HL-60 (cell line): ENCODE data around the gene ATIC.

Experiments
- DNase-seq, 2 experiments: peaks; one replicate each; pipeline ENCODE4 v3.0.0-alpha.2; 2010 to 2020; ENCODE audit warnings: low read depth in 1 of 2, low spot score in 1 of 2
- H3K27ac ChIP-seq: fragments of 250-450 bp; sonication (Bioruptor Pico); replicated peaks from 2 replicates; pipeline ENCODE4 v1.5.1; 2020; ENCODE audit warnings: mild to moderate bottlenecking, moderate library complexity
- H3K27me3 ChIP-seq: fragments of 250-450 bp; sonication (Bioruptor Pico); 2 replicates; pipeline ENCODE4 v1.5.1; 2021; ENCODE audit warnings: mild to moderate bottlenecking, moderate library complexity; ENCODE audit not compliant: insufficient read depth, poor library complexity, severe bottlenecking
- H3K4me3 ChIP-seq: replicated peaks from 2 replicates; pipeline ENCODE4 v1.5.1; 2011; ENCODE audit warnings: mild to moderate bottlenecking, control low read depth, low read length; ENCODE audit not compliant: insufficient read depth
- GABPA ChIP-seq: IDR thresholded peaks from 2 replicates; pipeline ENCODE4 v1.6.1; 2012; ENCODE audit warnings: low read depth
- POLR2AphosphoS5 ChIP-seq: IDR thresholded peaks from 2 replicates; pipeline ENCODE4 v1.6.1; 2012; ENCODE audit warnings: low read depth
- SPI1 ChIP-seq: IDR thresholded peaks from 2 replicates; pipeline ENCODE4 v1.6.1; 2012; ENCODE audit warnings: low read depth, mild to moderate bottlenecking, borderline replicate concordance
- TF ChIP-seq, protein P1 (sequence below): IDR thresholded peaks from one replicate; pipeline ENCODE4 v1.5.1; 2011; ENCODE audit warnings: low read length, control low read depth, inconsistent platforms; ENCODE audit not compliant: insufficient read depth
- TF ChIP-seq, protein P2 (sequence below): IDR thresholded peaks from 2 replicates; pipeline ENCODE4 v1.6.1; 2012; ENCODE audit warnings: low read depth; ENCODE audit not compliant: insufficient replicate concordance

The ATIC gene

DNA sequence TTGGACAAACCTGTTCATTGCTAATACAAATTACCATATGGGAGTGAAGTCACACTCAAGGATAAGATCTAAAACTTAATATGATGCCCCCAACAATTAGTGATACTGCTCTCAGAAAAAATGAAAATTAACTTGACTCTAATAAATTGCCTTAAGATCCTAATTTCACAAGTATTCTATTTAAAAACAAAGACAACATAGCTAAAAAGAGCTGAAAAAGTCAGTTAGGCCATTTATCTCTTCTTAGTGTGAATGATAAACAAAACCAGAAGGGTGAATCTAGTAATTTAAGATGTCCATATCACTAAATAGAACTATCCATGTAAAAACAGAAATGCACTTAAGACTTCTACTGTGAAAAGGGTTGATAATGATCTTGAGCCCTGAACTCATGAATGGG lies 70.6 kb downstream of the ATIC start:
- Histone ChIP-seq H3K27me3 (no peaks in the 10 kb centered on the region), H3K4me3 (no peak overlapping the region), H3K27ac (no peak overlapping the region)
- DNase-seq, result no peak
- TF ChIP-seq, protein P1, sequence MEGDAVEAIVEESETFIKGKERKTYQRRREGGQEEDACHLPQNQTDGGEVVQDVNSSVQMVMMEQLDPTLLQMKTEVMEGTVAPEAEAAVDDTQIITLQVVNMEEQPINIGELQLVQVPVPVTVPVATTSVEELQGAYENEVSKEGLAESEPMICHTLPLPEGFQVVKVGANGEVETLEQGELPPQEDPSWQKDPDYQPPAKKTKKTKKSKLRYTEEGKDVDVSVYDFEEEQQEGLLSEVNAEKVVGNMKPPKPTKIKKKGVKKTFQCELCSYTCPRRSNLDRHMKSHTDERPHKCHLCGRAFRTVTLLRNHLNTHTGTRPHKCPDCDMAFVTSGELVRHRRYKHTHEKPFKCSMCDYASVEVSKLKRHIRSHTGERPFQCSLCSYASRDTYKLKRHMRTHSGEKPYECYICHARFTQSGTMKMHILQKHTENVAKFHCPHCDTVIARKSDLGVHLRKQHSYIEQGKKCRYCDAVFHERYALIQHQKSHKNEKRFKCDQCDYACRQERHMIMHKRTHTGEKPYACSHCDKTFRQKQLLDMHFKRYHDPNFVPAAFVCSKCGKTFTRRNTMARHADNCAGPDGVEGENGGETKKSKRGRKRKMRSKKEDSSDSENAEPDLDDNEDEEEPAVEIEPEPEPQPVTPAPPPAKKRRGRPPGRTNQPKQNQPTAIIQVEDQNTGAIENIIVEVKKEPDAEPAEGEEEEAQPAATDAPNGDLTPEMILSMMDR, result no peak
- TF ChIP-seq SPI1 (no peak), POLR2AphosphoS5 (no peak), GABPA (no peak)
- TF ChIP-seq, protein P2, sequence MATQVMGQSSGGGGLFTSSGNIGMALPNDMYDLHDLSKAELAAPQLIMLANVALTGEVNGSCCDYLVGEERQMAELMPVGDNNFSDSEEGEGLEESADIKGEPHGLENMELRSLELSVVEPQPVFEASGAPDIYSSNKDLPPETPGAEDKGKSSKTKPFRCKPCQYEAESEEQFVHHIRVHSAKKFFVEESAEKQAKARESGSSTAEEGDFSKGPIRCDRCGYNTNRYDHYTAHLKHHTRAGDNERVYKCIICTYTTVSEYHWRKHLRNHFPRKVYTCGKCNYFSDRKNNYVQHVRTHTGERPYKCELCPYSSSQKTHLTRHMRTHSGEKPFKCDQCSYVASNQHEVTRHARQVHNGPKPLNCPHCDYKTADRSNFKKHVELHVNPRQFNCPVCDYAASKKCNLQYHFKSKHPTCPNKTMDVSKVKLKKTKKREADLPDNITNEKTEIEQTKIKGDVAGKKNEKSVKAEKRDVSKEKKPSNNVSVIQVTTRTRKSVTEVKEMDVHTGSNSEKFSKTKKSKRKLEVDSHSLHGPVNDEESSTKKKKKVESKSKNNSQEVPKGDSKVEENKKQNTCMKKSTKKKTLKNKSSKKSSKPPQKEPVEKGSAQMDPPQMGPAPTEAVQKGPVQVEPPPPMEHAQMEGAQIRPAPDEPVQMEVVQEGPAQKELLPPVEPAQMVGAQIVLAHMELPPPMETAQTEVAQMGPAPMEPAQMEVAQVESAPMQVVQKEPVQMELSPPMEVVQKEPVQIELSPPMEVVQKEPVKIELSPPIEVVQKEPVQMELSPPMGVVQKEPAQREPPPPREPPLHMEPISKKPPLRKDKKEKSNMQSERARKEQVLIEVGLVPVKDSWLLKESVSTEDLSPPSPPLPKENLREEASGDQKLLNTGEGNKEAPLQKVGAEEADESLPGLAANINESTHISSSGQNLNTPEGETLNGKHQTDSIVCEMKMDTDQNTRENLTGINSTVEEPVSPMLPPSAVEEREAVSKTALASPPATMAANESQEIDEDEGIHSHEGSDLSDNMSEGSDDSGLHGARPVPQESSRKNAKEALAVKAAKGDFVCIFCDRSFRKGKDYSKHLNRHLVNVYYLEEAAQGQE, result no peak

DNA sequence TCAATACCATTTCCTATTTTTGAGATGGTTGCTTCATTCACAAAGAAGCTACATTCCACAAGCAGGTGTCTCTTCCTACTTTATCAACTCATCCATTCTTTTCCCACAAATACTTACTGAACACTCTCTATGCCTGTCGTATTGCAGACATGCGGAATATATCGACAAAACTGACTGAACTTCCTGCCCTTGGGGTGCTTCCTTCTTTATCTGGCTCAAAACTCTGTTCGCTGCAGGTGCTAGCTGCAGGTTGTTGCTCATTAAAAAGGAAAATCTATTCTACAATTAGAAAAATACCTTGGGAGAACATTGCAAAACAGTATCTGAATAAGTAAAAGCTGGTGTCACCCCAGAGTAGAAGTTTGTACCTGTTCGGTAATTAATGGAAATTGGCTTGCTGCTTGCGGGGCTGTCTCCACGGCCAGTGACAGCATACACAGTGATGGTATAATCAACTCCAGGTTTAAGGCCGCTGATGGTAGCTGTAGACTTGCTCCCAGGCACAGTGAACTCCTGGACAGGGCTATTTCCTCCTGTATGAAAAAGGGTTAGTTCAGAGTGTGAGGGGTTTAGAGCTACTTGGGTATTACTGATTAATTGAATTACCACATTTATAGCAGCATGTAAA lies 71.9 kb downstream of the ATIC start:
- Histone ChIP-seq H3K4me3 (no peak overlapping the region), H3K27ac (no peak overlapping the region), H3K27me3 (no peaks in the 10 kb centered on the region)
- DNase-seq, result no peak
- TF ChIP-seq SPI1 (no peak), POLR2AphosphoS5 (no peak), GABPA (no peak)
- TF ChIP-seq, protein P1, result no peak
- TF ChIP-seq, protein P2, result no peak

DNA sequence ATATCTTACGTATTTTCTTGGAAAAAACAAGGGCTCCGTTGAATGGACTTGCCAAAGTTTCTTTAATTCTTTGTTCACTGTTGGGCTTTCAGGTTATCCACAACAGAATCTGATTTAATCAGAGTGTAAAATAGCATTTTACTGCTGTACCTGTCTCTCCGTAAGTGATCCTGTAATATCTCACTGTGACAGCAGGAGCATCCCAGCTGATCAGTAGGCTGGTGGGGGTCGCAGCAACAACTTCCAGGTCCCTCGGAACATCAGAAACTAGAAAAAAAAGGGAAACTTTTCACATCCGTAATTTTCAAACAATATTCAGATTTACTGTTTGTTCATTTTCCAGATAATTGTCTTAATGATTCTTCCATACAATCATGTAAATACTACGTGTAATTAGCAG lies 72.9 kb downstream of the ATIC start:
- Histone ChIP-seq H3K27me3 (no peaks in the 10 kb centered on the region), H3K27ac (no peak overlapping the region), H3K4me3 (no peak overlapping the region)
- TF ChIP-seq, protein P1, result no peak
- TF ChIP-seq POLR2AphosphoS5, result no peak
- TF ChIP-seq, protein P2, result no peak
- TF ChIP-seq SPI1, result no peak
- TF ChIP-seq GABPA, result no peak
- DNase-seq, result no peak
